HEK293T (cell line): ENCODE results near the gene PLK3.

Source experiments
- CTCF ChIA-PET: fragments of 350-600 bp; formaldehyde crosslinking; extraction: SDS; loops from one replicate; lab custom pipeline; 2021; ENCODE audit warnings: antibody characterized with exemption, inconsistent platforms; lab: Yijun Ruan, JAX
- POLR2A ChIA-PET: fragments of 350-600 bp; formaldehyde crosslinking; extraction: SDS; loops from one replicate; lab custom pipeline; 2020; ENCODE audit warnings: antibody characterized with exemption, inconsistent platforms; lab: Yijun Ruan, JAX
- DNase-seq: peaks from one replicate; pipeline ENCODE4 v3.0.0; 2012; ENCODE audit warnings: mixed read lengths; ENCODE audit errors: extremely low spot score
- ARNT ChIP-seq: fragments of 450-650 bp; IDR thresholded peaks from 2 replicates; pipeline ENCODE4 v1.6.1; 2017; ENCODE audit warnings: mild to moderate bottlenecking
- BHLHE40 ChIP-seq: fragments of 450-650 bp; IDR thresholded peaks from 2 replicates; pipeline ENCODE4 v1.6.1; 2016; ENCODE audit warnings: mild to moderate bottlenecking, moderate library complexity, borderline replicate concordance
- CTBP1 ChIP-seq: fragments of 450-650 bp; IDR thresholded peaks from 2 replicates; pipeline ENCODE4 v1.6.1; 2016; ENCODE audit warnings: borderline replicate concordance
- ELF4 ChIP-seq: fragments of 450-650 bp; IDR thresholded peaks from 2 replicates; pipeline ENCODE4 v1.6.1; 2017; ENCODE audit warnings: antibody characterized with exemption
- FOXA1 ChIP-seq: fragments of 450-650 bp; IDR thresholded peaks from 2 replicates; pipeline ENCODE4 v1.6.1; 2016; ENCODE audit warnings: mild to moderate bottlenecking
- FOXK2 ChIP-seq: fragments of 450-650 bp; IDR thresholded peaks from 2 replicates; pipeline ENCODE4 v1.6.1; 2016; ENCODE audit warnings: mild to moderate bottlenecking
- FOXM1 ChIP-seq: fragments of 450-650 bp; IDR thresholded peaks from 2 replicates; pipeline ENCODE4 v1.6.1; 2017; ENCODE audit warnings: mild to moderate bottlenecking, borderline replicate concordance
- HDGF ChIP-seq: fragments of 450-650 bp; IDR thresholded peaks from 2 replicates; pipeline ENCODE4 v1.6.1; 2017; ENCODE audit warnings: antibody characterized with exemption, borderline replicate concordance
- L3MBTL2 ChIP-seq: fragments of 450-650 bp; conservative IDR thresholded peaks from 2 replicates; pipeline ENCODE4 v1.6.1; 2016; ENCODE audit warnings: mild to moderate bottlenecking
- LEF1 ChIP-seq: fragments of 450-650 bp; IDR thresholded peaks from 2 replicates; pipeline ENCODE4 v1.6.1; 2017; ENCODE audit warnings: mild to moderate bottlenecking, borderline replicate concordance
- NFRKB ChIP-seq: fragments of 450-650 bp; IDR thresholded peaks from 2 replicates; pipeline ENCODE4 v1.6.1; 2016; ENCODE audit warnings: mild to moderate bottlenecking, moderate library complexity
- SP1 ChIP-seq: fragments of 450-650 bp; IDR thresholded peaks from 2 replicates; pipeline ENCODE4 v1.6.1; 2017
- SUZ12 ChIP-seq: fragments of 450-650 bp; IDR thresholded peaks from 2 replicates; pipeline ENCODE4 v1.6.1; 2016; ENCODE audit warnings: mild to moderate bottlenecking
- TARDBP ChIP-seq: fragments of 450-650 bp; IDR thresholded peaks from 2 replicates; pipeline ENCODE4 v1.6.1; 2016
- ZNF384 ChIP-seq: fragments of 450-650 bp; IDR thresholded peaks from 2 replicates; pipeline ENCODE4 v1.6.1; 2016
- TF ChIP-seq, protein P1 (sequence below): fragments of 450-650 bp; IDR thresholded peaks from 2 replicates; pipeline ENCODE4 v1.6.1; 2016

Gene PLK3

DNA sequence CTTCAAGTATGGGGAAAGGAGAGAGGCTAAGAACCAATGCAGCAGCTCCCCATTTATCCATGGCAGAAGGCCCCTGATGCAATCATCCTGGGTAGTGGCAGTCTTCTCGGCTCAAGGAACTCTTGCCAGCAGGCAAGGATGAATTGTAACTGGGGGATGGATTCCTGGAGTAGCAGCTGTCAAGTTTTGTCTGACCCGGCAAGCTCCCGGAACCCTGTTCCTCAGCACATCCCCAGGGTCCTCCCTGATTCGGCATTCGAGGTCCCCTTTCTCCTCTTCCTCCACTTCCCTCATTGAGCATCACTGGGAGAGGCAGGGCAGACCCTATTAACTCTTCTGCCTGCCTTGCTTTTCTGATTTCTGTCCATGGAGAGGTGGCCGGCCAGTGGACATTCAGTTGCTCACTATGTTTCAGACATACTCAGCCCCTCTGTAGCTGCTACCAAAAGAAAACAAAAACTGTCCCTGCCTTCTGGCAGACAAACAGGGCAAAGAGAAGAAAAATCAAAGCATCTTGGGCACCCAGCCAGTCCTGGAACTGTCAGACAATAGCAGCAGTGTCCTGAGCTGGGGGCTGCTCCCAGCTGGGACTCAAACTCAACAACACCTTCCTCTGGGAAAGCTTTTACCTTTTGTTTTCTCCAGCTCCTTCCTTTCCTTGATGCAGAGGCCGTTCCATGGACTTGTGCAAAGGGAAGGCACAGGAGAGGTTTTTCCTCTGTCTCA lies 48.4 kb downstream of the PLK3 start:
- no peak for TF ChIP-seq HDGF
- no peak for TF ChIP-seq FOXK2
- no peak for TF ChIP-seq TARDBP
- TF ChIP-seq FOXA1: no peak
- TF ChIP-seq NFRKB: no peak
- TF ChIP-seq FOXM1: no peak
- TF ChIP-seq LEF1: no peak
- TF ChIP-seq L3MBTL2: no peak
- no peak for DNase-seq
- ChIA-PET POLR2A (interaction anchor here (0.7 to 1.3 kb wide), 2 partner anchors 11 to 74 kb away, joined by 3 read pairs; no protein-coding TSS in a partner anchor), CTCF (interaction anchor here (0.6 kb wide), 1 partner anchor 44 kb away, joined by 3 read pairs; no protein-coding TSS in a partner anchor)

GRCh38 chr1:44849575-44850132 lies 49.5 kb downstream of the PLK3 start:
- CTCF ChIA-PET: no interaction called here

GRCh38 chr1:44851308-44851707 lies 51.1 kb downstream of the PLK3 start:
- no peak for DNase-seq
- TF ChIP-seq BHLHE40 (no peak), SP1 (no peak), LEF1 (no peak), ARNT (no peak), FOXA1 (no peak), NFRKB (no peak), TARDBP (no peak), L3MBTL2 (no peak), FOXM1 (no peak), FOXK2 (no peak), ELF4 (no peak), SUZ12 (no peak), HDGF (no peak), CTBP1 (no peak), ZNF384 (no peak)
- TF ChIP-seq, protein P1, sequence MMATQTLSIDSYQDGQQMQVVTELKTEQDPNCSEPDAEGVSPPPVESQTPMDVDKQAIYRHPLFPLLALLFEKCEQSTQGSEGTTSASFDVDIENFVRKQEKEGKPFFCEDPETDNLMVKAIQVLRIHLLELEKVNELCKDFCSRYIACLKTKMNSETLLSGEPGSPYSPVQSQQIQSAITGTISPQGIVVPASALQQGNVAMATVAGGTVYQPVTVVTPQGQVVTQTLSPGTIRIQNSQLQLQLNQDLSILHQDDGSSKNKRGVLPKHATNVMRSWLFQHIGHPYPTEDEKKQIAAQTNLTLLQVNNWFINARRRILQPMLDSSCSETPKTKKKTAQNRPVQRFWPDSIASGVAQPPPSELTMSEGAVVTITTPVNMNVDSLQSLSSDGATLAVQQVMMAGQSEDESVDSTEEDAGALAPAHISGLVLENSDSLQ: no peak
- POLR2A ChIA-PET: interaction anchor here (0.8 kb wide), 1 partner anchor 32 kb away, joined by 3 read pairs; no protein-coding TSS in a partner anchor
- CTCF ChIA-PET: no interaction called here

More at GRCh38 chr1:44849575-44850132, 49.5 kb downstream of the PLK3 start:
- TF ChIP-seq ARNT (no peak), CTBP1 (no peak), LEF1 (no peak), TARDBP (no peak), L3MBTL2 (no peak), HDGF (no peak), SUZ12 (no peak), NFRKB (no peak), FOXA1 (no peak), ELF4 (no peak), ZNF384 (no peak), BHLHE40 (no peak), FOXM1 (no peak), FOXK2 (no peak)
- TF ChIP-seq, protein P1: no peak
- POLR2A ChIA-PET: interaction anchor here (1.3 kb wide), 1 partner anchor 75 kb away, joined by 3 read pairs; no protein-coding TSS in a partner anchor
- DNase-seq: no peak

DNA sequence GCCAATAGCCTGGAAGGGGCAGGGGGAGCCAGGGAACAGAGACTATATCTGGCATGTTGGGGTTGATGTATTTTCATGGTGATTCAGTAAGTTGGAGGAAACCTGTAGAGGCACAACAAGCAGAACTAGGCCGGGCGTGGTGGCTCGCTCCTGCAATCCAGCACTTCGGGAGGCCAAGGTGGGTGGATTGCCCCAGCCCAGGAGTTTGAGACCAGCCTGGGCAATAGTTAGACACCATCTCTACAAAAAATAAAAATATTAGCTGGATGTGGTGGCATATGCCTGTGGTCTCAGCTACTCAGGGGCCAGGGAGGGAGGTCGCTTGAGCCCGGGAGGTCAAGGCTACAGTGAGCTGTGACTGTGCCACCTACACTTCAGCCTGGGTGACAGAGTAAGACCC lies 53.0 kb downstream of the PLK3 start:
- POLR2A ChIA-PET: interaction anchor here (1.0 to 1.6 kb wide), 3 partner anchors 8 to 78 kb away, joined by 3 read pairs; partner anchors contain the start of genes PTCH2 and RPS8
- no peak for TF ChIP-seq FOXA1
- no peak for TF ChIP-seq L3MBTL2
- TF ChIP-seq NFRKB: no peak
- TF ChIP-seq CTBP1: no peak
- no peak for TF ChIP-seq ZNF384
- no peak for TF ChIP-seq FOXM1
- no peak for TF ChIP-seq HDGF
- TF ChIP-seq SP1: no peak
- no peak for TF ChIP-seq LEF1
- no peak for TF ChIP-seq SUZ12
- no peak for TF ChIP-seq FOXK2
- CTCF ChIA-PET: no interaction called here
- DNase-seq: no peak

- ChIA-PET CTCF (no interaction called here), POLR2A (no interaction called here)
- no peak for DNase-seq
- TF ChIP-seq FOXK2 (no peak), CTBP1 (no peak), LEF1 (no peak), L3MBTL2 (no peak), FOXM1 (no peak), FOXA1 (no peak), NFRKB (no peak), SUZ12 (no peak), HDGF (no peak), ELF4 (no peak), BHLHE40 (no peak), SP1 (no peak)
- TF ChIP-seq, protein P1: no peak
Measured at GRCh38 chr1:44854970-44855369, 54.8 kb downstream of the PLK3 start.
